ENCODE data around the gene STXBP4. TPM values are rescaled to one million over a fixed set of nuclear protein-coding genes. Genes with fewer than 3 reads are reported as not detected.

Gene STXBP4
- polyA plus RNA-seq, 1 of the 3 experiments (the other 2 are of a cell fraction): 2.8 TPM

DNA sequence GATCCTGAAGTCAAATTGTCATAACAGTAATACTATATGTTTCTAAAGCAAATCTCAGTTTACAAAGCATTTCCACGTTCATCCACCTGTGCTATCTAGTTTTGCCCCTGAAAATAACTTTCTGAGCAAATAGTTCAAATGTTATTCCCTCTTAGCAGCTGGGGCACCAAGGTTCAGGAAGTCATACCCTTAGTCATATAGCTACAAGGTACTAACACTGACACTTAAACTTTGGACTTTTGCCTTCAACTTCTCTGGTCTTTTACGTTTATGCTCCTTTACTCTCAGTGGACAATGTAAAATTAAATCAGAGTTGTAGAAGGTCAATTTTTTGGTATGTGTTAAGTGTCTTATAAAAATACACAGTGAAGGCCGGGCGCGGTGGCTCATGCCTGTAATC lies 33.1 kb upstream of the STXBP4 start:
- H3K9ac ChIP-seq: no peak overlapping the region
- H3K79me2 ChIP-seq (ENCODE audit: insufficient read depth): no peaks in the 10 kb centered on the region
- no peaks in the 10 kb centered on the region for H3K9me3 ChIP-seq
- no peaks in the 10 kb centered on the region for H3F3A ChIP-seq (replicated peaks; ENCODE audit: insufficient read depth)
- ChIA-PET POLR2A (no interaction called here), CTCF (interaction anchor here (1.3 to 1.8 kb wide), 2 partner anchors 17 to 29 kb away, joined by 4 to 5 read pairs; no protein-coding TSS in a partner anchor)
- no peak overlapping the region for H3K27ac ChIP-seq (ENCODE audit: low read depth in 2 of 2, low read length in 1 of 2)
- H4K20me1 ChIP-seq (ENCODE audit: insufficient read depth): no peaks in the 10 kb centered on the region
- H3K4me1 ChIP-seq (ENCODE audit: control insufficient read depth in 1 of 2, insufficient read depth in 2 of 2, low read depth in 1 of 2, low read length in 1 of 2): no peaks in the 10 kb centered on the region
- no peak overlapping the region for H3K4me3 ChIP-seq (ENCODE audit: low read depth in 2 of 2, low read length in 1 of 2)
- no peak overlapping the region for H3K4me2 ChIP-seq
- WGBS (ENCODE audit: low lambda C conversion rate): 94% methylated on average over 5 of the region's 5 CpGs
- no peak overlapping the region for H2AFZ ChIP-seq (ENCODE audit: low read depth)
- no peaks in the 10 kb centered on the region for H3K9me2 ChIP-seq
- no peak for DNase-seq
- H3K27me3 ChIP-seq (ENCODE audit: insufficient read depth): no peaks in the 10 kb centered on the region
- TF ChIP-seq FOSL2 (IDR thresholded peaks at IDR 0.05; ENCODE audit: borderline replicate concordance, low read depth): no peak
- no peak for TF ChIP-seq RCOR1 (IDR thresholded peaks at IDR 0.05; ENCODE audit: low read length)
- TF ChIP-seq SMC3 (IDR thresholded peaks at IDR 0.05; ENCODE audit: low read depth, low read length): no peak
- no peak for TF ChIP-seq EZH2phosphoT487 (IDR thresholded peaks at IDR 0.05; ENCODE audit: borderline replicate concordance, low read depth)
- TF ChIP-seq MEF2A (IDR thresholded peaks at IDR 0.05; ENCODE audit: borderline replicate concordance, low read depth): no peak
- no peak for TF ChIP-seq SIN3A (IDR thresholded peaks at IDR 0.05; ENCODE audit: borderline replicate concordance, low read depth, low read length)
- TF ChIP-seq CHD2 (IDR thresholded peaks at IDR 0.05; ENCODE audit: low read length, partially characterized antibody): no peak
- no peak for TF ChIP-seq POLR2AphosphoS5 (IDR thresholded peaks at IDR 0.05; ENCODE audit: low read depth, low read length)
- TF ChIP-seq EP300 (IDR thresholded peaks at IDR 0.05; ENCODE audit: borderline replicate concordance in 1 of 2, low read depth in 1 of 2, low read length in 1 of 2): no peak
- no peak for TF ChIP-seq MAX (IDR thresholded peaks at IDR 0.05; ENCODE audit: low read depth)
- no peak for TF ChIP-seq CTCF (IDR thresholded peaks at IDR 0.05)
- TF ChIP-seq NRF1 (IDR thresholded peaks at IDR 0.05; ENCODE audit: low read depth, low read length): no peak
- no peak for TF ChIP-seq MXI1 (IDR thresholded peaks at IDR 0.05; ENCODE audit: low read depth, low read length)
- no peak for TF ChIP-seq FOXJ3 (CRISPR knock-in tag; IDR thresholded peaks at IDR 0.05)
- TF ChIP-seq, protein P1, sequence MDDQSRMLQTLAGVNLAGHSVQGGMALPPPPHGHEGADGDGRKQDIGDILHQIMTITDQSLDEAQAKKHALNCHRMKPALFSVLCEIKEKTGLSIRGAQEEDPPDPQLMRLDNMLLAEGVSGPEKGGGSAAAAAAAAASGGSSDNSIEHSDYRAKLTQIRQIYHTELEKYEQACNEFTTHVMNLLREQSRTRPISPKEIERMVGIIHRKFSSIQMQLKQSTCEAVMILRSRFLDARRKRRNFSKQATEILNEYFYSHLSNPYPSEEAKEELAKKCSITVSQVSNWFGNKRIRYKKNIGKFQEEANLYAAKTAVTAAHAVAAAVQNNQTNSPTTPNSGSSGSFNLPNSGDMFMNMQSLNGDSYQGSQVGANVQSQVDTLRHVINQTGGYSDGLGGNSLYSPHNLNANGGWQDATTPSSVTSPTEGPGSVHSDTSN (IDR thresholded peaks at IDR 0.05): no peak
- TF ChIP-seq, protein P2, sequence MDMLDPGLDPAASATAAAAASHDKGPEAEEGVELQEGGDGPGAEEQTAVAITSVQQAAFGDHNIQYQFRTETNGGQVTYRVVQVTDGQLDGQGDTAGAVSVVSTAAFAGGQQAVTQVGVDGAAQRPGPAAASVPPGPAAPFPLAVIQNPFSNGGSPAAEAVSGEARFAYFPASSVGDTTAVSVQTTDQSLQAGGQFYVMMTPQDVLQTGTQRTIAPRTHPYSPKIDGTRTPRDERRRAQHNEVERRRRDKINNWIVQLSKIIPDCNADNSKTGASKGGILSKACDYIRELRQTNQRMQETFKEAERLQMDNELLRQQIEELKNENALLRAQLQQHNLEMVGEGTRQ (IDR thresholded peaks at IDR 0.05; ENCODE audit: borderline replicate concordance, low read depth, low read length): no peak
- TF ChIP-seq, protein P3, sequence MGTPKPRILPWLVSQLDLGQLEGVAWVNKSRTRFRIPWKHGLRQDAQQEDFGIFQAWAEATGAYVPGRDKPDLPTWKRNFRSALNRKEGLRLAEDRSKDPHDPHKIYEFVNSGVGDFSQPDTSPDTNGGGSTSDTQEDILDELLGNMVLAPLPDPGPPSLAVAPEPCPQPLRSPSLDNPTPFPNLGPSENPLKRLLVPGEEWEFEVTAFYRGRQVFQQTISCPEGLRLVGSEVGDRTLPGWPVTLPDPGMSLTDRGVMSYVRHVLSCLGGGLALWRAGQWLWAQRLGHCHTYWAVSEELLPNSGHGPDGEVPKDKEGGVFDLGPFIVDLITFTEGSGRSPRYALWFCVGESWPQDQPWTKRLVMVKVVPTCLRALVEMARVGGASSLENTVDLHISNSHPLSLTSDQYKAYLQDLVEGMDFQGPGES (IDR thresholded peaks at IDR 0.05; ENCODE audit: low read depth, low read length): no peak
- peaks cover 63 to 73% of the 10 kb centered on the region in 2 experiments for H3K36me3 ChIP-seq (replicated peaks in 1 of 2; ENCODE audit: control insufficient read depth in 1 of 2, insufficient read depth in 2 of 2, low read length in 1 of 2)
